Activated T-helper 1 cell treated with anti-CD3 and anti-CD28 coated beads, Interleukin-12 subunit alpha, Interleukin-12 subunit beta, Interleukin-2, Interleukin-4 antibody, amounts not matched to agents 30 ng/mL and 10 ng/mL and 1 ng/mL, durations not matched to agents 14 hours and 24 hours and 36 hours (primary cell): ENCODE data around the gene DHRSX. TPM values are rescaled to one million over a fixed set of nuclear protein-coding genes. Genes with fewer than 3 reads are reported as not detected.
"Not testable (repeated sequence)": the region's sequence is repeated elsewhere in the genome, so short reads cannot be mapped to it uniquely, and the experiment has no call there.

Experiments
- DNase-seq: peaks from one replicate; pipeline ENCODE4 v3.0.0; 2021; ENCODE audit warnings: low spot score
- H3K27ac Mint-ChIP-seq: one replicate; pipeline ENCODE4 v1.8.0; 2021; ENCODE audit warnings: mild to moderate bottlenecking, mixed read lengths
- H3K27me3 Mint-ChIP-seq: one replicate; pipeline ENCODE4 v1.8.0; 2022; ENCODE audit warnings: mild to moderate bottlenecking, moderate library complexity, mixed read lengths; ENCODE audit not compliant: insufficient read depth
- H3K36me3 Mint-ChIP-seq: one replicate; pipeline ENCODE4 v1.8.0; 2021; ENCODE audit warnings: low read depth, mixed read lengths
- H3K4me1 Mint-ChIP-seq: one replicate; pipeline ENCODE4 v1.8.0; 2021; ENCODE audit warnings: low read depth, mixed read lengths
- H3K4me3 Mint-ChIP-seq: one replicate; pipeline ENCODE4 v1.8.0; 2021; ENCODE audit warnings: mild to moderate bottlenecking, moderate library complexity, mixed read lengths
- H3K9me3 Mint-ChIP-seq: one replicate; pipeline ENCODE4 v1.8.0; 2021; ENCODE audit warnings: mixed read lengths
- intact Hi-C: fragments of 100-400 bp; cut with micrococcal nuclease; formaldehyde crosslinking; loops from one replicate; pipeline ENCODE4 v1.15.1; 2024
- total RNA-seq: library from RNA; stranded (reverse); gene quantifications from 2 replicates; pipeline ENCODE4 v1.2.3, GENCODE V29; 2022

The DHRSX gene
- total RNA-seq, 1 donor from 2014 or later = 26.3 TPM

- H3K9me3 Mint-ChIP-seq = peaks cover 47% of the 10 kb centered on the region
- no peaks in the 10 kb centered on the region for H3K27me3 Mint-ChIP-seq
- no peak overlapping the region for H3K4me3 Mint-ChIP-seq
- H3K4me1 Mint-ChIP-seq = no peaks in the 10 kb centered on the region
- DNase-seq = no peak
- H3K27ac Mint-ChIP-seq = no peak overlapping the region
- no peaks in the 10 kb centered on the region for H3K36me3 Mint-ChIP-seq
- intact Hi-C loops = no loop called here
Measured at GRCh38 chrX:2316534-2316933, 184.2 kb downstream of the DHRSX start.

GRCh38 chrX:2315434-2315833, 185.3 kb downstream of the DHRSX start:
- DNase-seq = no peak
- intact Hi-C loops = no loop called here
- no peak overlapping the region for H3K27ac Mint-ChIP-seq
- peaks cover 50% of the 10 kb centered on the region for H3K9me3 Mint-ChIP-seq
- no peaks in the 10 kb centered on the region for H3K36me3 Mint-ChIP-seq
- H3K4me1 Mint-ChIP-seq = no peaks in the 10 kb centered on the region
- no peaks in the 10 kb centered on the region for H3K27me3 Mint-ChIP-seq
- H3K4me3 Mint-ChIP-seq = no peak overlapping the region

GRCh38 chrX:2314831-2315365, 185.9 kb downstream of the DHRSX start:
- H3K4me1 Mint-ChIP-seq = no peaks in the 10 kb centered on the region
- H3K4me3 Mint-ChIP-seq = no peak overlapping the region
- H3K27ac Mint-ChIP-seq = no peak overlapping the region
- intact Hi-C loops = no loop called here
- H3K36me3 Mint-ChIP-seq = no peaks in the 10 kb centered on the region
- H3K27me3 Mint-ChIP-seq = no peaks in the 10 kb centered on the region
- no peak for DNase-seq
- H3K9me3 Mint-ChIP-seq = peaks cover 53% of the 10 kb centered on the region

- Mint-ChIP-seq H3K36me3 (no peaks in the 10 kb centered on the region), H3K27me3 (no peaks in the 10 kb centered on the region), H3K27ac (no peak overlapping the region), H3K4me1 (no peaks in the 10 kb centered on the region), H3K9me3 (peaks cover 53% of the 10 kb centered on the region), H3K4me3 (no peak overlapping the region)
- intact Hi-C loops = no loop called here
- DNase-seq = no peak
Measured at GRCh38 chrX:2313864-2314640, 186.7 kb downstream of the DHRSX start.

- DNase-seq, intact Hi-C loops, H3K27me3 Mint-ChIP-seq, H3K27ac Mint-ChIP-seq, H3K4me3 Mint-ChIP-seq, H3K4me1 Mint-ChIP-seq, H3K36me3 Mint-ChIP-seq: not testable (repeated sequence)
- peaks cover 43% of the 10 kb centered on the region for H3K9me3 Mint-ChIP-seq
Measured at GRCh38 chrX:2312061-2312591, 188.7 kb downstream of the DHRSX start.

GRCh38 chrX:2311501-2311900, 189.3 kb downstream of the DHRSX start:
- intact Hi-C loops = no loop called here
- no peak for DNase-seq
- Mint-ChIP-seq H3K27ac (no peak overlapping the region), H3K4me1 (no peaks in the 10 kb centered on the region), H3K27me3 (no peaks in the 10 kb centered on the region), H3K4me3 (no peak overlapping the region), H3K36me3 (no peaks in the 10 kb centered on the region), H3K9me3 (peaks cover 47% of the 10 kb centered on the region)

- Mint-ChIP-seq H3K36me3 (peaks cover 13% of the 10 kb centered on the region), H3K4me1 (no peaks in the 10 kb centered on the region), H3K4me3 (no peak overlapping the region), H3K27me3 (no peaks in the 10 kb centered on the region), H3K27ac (no peak overlapping the region), H3K9me3 (peaks cover 37% of the 10 kb centered on the region)
- intact Hi-C loops = no loop called here
- no peak for DNase-seq
Measured at GRCh38 chrX:2301901-2302300, 198.9 kb downstream of the DHRSX start.

GRCh38 chrX:2299871-2300270, 200.9 kb downstream of the DHRSX start:
- peaks cover 3% of the 10 kb centered on the region for H3K36me3 Mint-ChIP-seq
- H3K27me3 Mint-ChIP-seq = no peaks in the 10 kb centered on the region
- no peak for DNase-seq
- H3K9me3 Mint-ChIP-seq = peaks cover 29% of the 10 kb centered on the region
- H3K4me3 Mint-ChIP-seq = no peak overlapping the region
- intact Hi-C loops = no loop called here
- no peaks in the 10 kb centered on the region for H3K4me1 Mint-ChIP-seq
- H3K27ac Mint-ChIP-seq = no peak overlapping the region

GRCh38 chrX:2286731-2287130, 214.0 kb downstream of the DHRSX start:
- intact Hi-C loops = no loop called here
- Mint-ChIP-seq H3K36me3 (peaks cover 22% of the 10 kb centered on the region), H3K27ac (peak overlapping the region; percentile 63)

GRCh38 chrX:2284601-2285000, 216.2 kb downstream of the DHRSX start:
- H3K4me1 Mint-ChIP-seq = peaks cover 14% of the 10 kb centered on the region
- intact Hi-C loops = no loop called here
- no peak for DNase-seq

More at GRCh38 chrX:2286731-2287130, 214.0 kb downstream of the DHRSX start:
- Mint-ChIP-seq H3K9me3 (peaks cover 31% of the 10 kb centered on the region), H3K4me3 (no peak overlapping the region), H3K4me1 (peaks cover 14% of the 10 kb centered on the region), H3K27me3 (no peaks in the 10 kb centered on the region)
- no peak for DNase-seq

GRCh38 chrX:2284133-2284532, 216.6 kb downstream of the DHRSX start:
- Mint-ChIP-seq H3K27me3 (no peaks in the 10 kb centered on the region), H3K4me3 (no peak overlapping the region)

More at GRCh38 chrX:2284601-2285000, 216.2 kb downstream of the DHRSX start:
- H3K27ac Mint-ChIP-seq = no peak overlapping the region
- H3K36me3 Mint-ChIP-seq = peaks cover 13% of the 10 kb centered on the region
- H3K4me3 Mint-ChIP-seq = no peak overlapping the region
- peaks cover 20% of the 10 kb centered on the region for H3K9me3 Mint-ChIP-seq
- no peaks in the 10 kb centered on the region for H3K27me3 Mint-ChIP-seq

GRCh38 chrX:2283111-2283859, 217.5 kb downstream of the DHRSX start:
- intact Hi-C loops = no loop called here
- no peaks in the 10 kb centered on the region for H3K27me3 Mint-ChIP-seq

More at GRCh38 chrX:2284133-2284532, 216.6 kb downstream of the DHRSX start:
- intact Hi-C loops = no loop called here
- Mint-ChIP-seq H3K4me1 (peaks cover 14% of the 10 kb centered on the region), H3K36me3 (peaks cover 13% of the 10 kb centered on the region), H3K9me3 (peaks cover 20% of the 10 kb centered on the region), H3K27ac (no peak overlapping the region)
- DNase-seq = no peak

More at GRCh38 chrX:2283111-2283859, 217.5 kb downstream of the DHRSX start:
- no peak overlapping the region for H3K4me3 Mint-ChIP-seq
- H3K27ac Mint-ChIP-seq = no peak overlapping the region
- H3K36me3 Mint-ChIP-seq = peaks cover 13% of the 10 kb centered on the region
- peaks cover 14% of the 10 kb centered on the region for H3K4me1 Mint-ChIP-seq
- peaks cover 20% of the 10 kb centered on the region for H3K9me3 Mint-ChIP-seq
- DNase-seq = no peak
